MM.1S (cell line): Measurements from ENCODE around the gene FOXD2.

Source experiments
- EZH2 ChIP-seq: fragments of 300-600 bp; sonication (generic); optimal IDR thresholded peaks from 2 replicates; pipeline ENCODE3; 2017; ENCODE audit warnings: low read depth, mild to moderate bottlenecking, antibody characterized with exemption, low read length, mixed read lengths
- TF ChIP-seq, protein P1 (sequence below): fragments of 300-600 bp; sonication (generic); IDR thresholded peaks from 2 replicates; pipeline ENCODE4 v1.5.1; 2016; ENCODE audit warnings: antibody characterized with exemption, low read length, mixed read lengths

DNA sequence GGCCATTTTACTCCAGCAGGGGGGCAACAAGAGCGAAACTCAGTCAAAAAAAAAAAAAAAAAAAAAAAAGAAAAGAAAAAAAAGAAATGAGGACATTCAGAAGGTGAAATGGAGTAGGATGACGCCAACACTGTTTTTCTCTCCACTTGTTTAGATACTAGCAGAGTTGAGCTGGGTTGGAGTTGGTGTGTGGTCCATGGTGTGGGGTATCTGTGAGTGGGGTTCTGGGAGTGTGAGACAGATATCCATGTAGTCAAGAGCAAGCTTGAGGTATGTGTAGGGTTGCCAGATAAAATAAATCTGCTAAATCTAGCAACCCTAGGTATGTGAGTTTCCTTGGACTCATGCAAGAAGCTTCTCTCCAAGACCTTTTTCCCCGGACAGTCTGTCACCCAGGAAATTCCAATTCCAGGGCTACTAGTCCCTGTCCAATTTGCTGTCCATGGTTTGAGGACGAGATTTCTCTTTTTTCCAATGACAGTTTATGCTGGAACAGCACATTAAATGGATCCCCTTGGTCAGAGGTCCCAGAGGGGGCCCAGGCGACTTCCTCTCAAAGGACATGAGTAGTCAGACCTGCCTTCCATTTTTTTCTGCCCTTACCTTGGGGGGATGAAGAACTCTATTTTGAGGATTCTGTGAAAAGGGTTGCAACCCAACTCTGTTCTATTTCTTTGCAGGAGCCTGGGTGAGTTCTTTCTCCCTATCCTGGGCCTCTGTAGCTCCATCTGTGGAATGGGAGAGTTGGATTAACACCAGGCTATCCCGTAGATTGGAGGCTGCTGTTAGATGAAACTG lies 2.1 kb upstream of the FOXD2 start:
- TF ChIP-seq, protein P1, sequence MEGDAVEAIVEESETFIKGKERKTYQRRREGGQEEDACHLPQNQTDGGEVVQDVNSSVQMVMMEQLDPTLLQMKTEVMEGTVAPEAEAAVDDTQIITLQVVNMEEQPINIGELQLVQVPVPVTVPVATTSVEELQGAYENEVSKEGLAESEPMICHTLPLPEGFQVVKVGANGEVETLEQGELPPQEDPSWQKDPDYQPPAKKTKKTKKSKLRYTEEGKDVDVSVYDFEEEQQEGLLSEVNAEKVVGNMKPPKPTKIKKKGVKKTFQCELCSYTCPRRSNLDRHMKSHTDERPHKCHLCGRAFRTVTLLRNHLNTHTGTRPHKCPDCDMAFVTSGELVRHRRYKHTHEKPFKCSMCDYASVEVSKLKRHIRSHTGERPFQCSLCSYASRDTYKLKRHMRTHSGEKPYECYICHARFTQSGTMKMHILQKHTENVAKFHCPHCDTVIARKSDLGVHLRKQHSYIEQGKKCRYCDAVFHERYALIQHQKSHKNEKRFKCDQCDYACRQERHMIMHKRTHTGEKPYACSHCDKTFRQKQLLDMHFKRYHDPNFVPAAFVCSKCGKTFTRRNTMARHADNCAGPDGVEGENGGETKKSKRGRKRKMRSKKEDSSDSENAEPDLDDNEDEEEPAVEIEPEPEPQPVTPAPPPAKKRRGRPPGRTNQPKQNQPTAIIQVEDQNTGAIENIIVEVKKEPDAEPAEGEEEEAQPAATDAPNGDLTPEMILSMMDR, result no peak
- TF ChIP-seq EZH2, result no peak
